Osteoblast (primary cell): ENCODE results near the gene RPS19. TPM values are rescaled to one million over a fixed set of nuclear protein-coding genes. Genes with fewer than 3 reads are reported as not detected.

ENCODE experiments used
- DNase-seq: peaks from one replicate; pipeline ENCODE4 v3.0.0; 2011; ENCODE audit warnings: low spot score, mixed read lengths; ENCODE audit not compliant: insufficient read length; ENCODE audit errors: missing footprints
- H2AFZ ChIP-seq: 2 replicates; pipeline ENCODE4 v1.6.0; 2011; ENCODE audit warnings: mild to moderate bottlenecking, low read length
- H3K27ac ChIP-seq: 2 replicates; pipeline ENCODE4 v1.5.1; 2011; ENCODE audit warnings: mild to moderate bottlenecking, low read depth, low read length, moderate library complexity
- H3K27me3 ChIP-seq: 2 replicates; pipeline ENCODE4 v1.6.0; 2012; ENCODE audit warnings: mild to moderate bottlenecking, control low read depth, inconsistent platforms, low read length, moderate library complexity; ENCODE audit not compliant: insufficient read depth
- H3K36me3 ChIP-seq: 2 replicates; pipeline ENCODE4 v1.5.1; 2011; ENCODE audit warnings: mild to moderate bottlenecking, low read length, control low read depth, moderate library complexity; ENCODE audit not compliant: insufficient read depth
- H3K4me1 ChIP-seq: 2 replicates; pipeline ENCODE4 v1.5.1; 2011; ENCODE audit warnings: mild to moderate bottlenecking, low read length, control low read depth, moderate library complexity; ENCODE audit not compliant: insufficient read depth
- H3K4me2 ChIP-seq: 2 replicates; pipeline ENCODE4 v1.6.0; 2011; ENCODE audit warnings: mild to moderate bottlenecking, low read length; ENCODE audit not compliant: insufficient read depth
- H3K4me3 ChIP-seq: fragments of 200-600 bp; sonication (generic); 3 replicates; pipeline ENCODE4 v1.5.1; 2012; ENCODE audit warnings: mild to moderate bottlenecking, low read length, inconsistent platforms; ENCODE audit not compliant: insufficient read depth
- H3K79me2 ChIP-seq: 2 replicates; pipeline ENCODE4 v1.6.0; 2012; ENCODE audit warnings: mild to moderate bottlenecking, low read length, control low read depth, inconsistent platforms; ENCODE audit not compliant: insufficient read depth
- H3K9me3 ChIP-seq: 2 replicates; pipeline ENCODE4 v1.5.1; 2011; ENCODE audit warnings: low read depth, low read length, control low read depth
- H4K20me1 ChIP-seq: 2 replicates; pipeline ENCODE4 v1.6.0; 2012; ENCODE audit warnings: mild to moderate bottlenecking, low read length, control low read depth; ENCODE audit not compliant: insufficient read depth
- total RNA-seq: library from RNA; depleted of rRNA; stranded (reverse); fragments of >200 nt; gene quantifications from 2 replicates; pipeline ENCODE4 v1.2.3, GENCODE V29; 2012
- TF ChIP-seq, protein P1 (sequence below): IDR thresholded peaks from 2 replicates; pipeline ENCODE4 v1.5.1; 2011; ENCODE audit warnings: mild to moderate bottlenecking, low read depth, low read length, moderate library complexity; ENCODE audit errors: extremely low read depth

RPS19 gene
- total RNA-seq, 1 donor: 791 TPM

DNA sequence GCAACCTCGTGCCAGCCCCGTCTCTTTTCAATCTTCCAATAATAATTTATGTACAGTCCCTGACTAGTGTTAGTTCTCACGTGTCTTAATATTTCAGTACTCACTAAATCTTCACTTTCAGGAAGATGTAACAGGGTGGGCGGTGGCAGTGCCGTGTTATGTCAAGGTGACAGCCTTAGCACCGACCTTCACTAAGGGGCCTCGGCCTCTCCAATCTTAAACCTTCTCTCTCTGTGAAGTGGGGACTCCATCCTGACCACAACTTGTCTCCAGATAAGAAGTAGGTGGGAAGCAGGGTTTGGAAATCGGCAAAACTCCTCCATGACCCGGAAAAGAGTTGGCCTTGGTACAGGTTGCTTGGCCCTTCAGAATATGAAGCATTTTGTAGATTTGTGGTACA, 1.8 kb downstream of the RPS19 start:
- DNase-seq: peak; percentile 77
- no peaks in the 10 kb centered on the region for H3K9me3 ChIP-seq
- H4K20me1 ChIP-seq: peaks cover 50% of the 10 kb centered on the region
- H2AFZ ChIP-seq: no peak overlapping the region
- H3K4me2 ChIP-seq: peak overlapping the region; percentile 97
- peaks cover 63% of the 10 kb centered on the region for H3K79me2 ChIP-seq
- H3K4me3 ChIP-seq: peak overlapping the region; percentile 93
- no peak overlapping the region for H3K27ac ChIP-seq
- peaks cover 56% of the 10 kb centered on the region for H3K36me3 ChIP-seq
- peaks cover 28% of the 10 kb centered on the region for H3K4me1 ChIP-seq
- TF ChIP-seq, protein P1, sequence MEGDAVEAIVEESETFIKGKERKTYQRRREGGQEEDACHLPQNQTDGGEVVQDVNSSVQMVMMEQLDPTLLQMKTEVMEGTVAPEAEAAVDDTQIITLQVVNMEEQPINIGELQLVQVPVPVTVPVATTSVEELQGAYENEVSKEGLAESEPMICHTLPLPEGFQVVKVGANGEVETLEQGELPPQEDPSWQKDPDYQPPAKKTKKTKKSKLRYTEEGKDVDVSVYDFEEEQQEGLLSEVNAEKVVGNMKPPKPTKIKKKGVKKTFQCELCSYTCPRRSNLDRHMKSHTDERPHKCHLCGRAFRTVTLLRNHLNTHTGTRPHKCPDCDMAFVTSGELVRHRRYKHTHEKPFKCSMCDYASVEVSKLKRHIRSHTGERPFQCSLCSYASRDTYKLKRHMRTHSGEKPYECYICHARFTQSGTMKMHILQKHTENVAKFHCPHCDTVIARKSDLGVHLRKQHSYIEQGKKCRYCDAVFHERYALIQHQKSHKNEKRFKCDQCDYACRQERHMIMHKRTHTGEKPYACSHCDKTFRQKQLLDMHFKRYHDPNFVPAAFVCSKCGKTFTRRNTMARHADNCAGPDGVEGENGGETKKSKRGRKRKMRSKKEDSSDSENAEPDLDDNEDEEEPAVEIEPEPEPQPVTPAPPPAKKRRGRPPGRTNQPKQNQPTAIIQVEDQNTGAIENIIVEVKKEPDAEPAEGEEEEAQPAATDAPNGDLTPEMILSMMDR: no peak
- H3K27me3 ChIP-seq: peaks cover 3% of the 10 kb centered on the region

DNA sequence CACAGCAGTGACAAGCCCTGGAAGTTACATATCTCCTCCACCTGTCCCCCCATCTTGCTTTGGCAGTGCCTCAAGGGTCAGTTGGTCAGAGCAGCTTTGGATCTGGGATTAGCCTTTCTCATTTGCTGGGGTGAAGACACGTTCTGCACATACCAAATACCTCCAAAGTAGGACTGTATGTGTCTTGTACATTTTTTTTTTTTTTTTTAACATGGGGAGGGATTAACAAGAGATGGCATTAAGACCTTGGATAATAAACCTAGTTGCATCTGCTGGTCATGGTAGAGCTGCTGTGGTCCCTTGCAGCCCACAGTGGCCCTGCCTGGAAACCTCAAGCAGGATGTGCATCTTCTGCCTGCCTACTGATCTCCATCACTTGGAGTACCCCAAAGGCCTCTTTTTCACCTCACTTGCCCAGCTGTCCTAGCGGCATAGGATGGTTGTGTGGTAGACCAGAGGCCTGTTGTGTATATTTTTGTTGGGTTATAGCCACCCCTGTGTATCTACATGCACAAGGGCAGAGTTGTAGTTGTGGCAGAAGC, 2.5 kb downstream of the RPS19 start:
- TF ChIP-seq, protein P1: no peak
- DNase-seq: peak; percentile 76
- Histone ChIP-seq H3K4me3 (peak overlapping the region; percentile 24), H3K79me2 (peaks cover 70% of the 10 kb centered on the region), H4K20me1 (peaks cover 56% of the 10 kb centered on the region), H3K4me2 (peak overlapping the region; percentile 97), H3K27ac (no peak overlapping the region), H3K36me3 (peaks cover 58% of the 10 kb centered on the region), H2AFZ (no peak overlapping the region), H3K9me3 (no peaks in the 10 kb centered on the region), H3K4me1 (peaks cover 28% of the 10 kb centered on the region), H3K27me3 (peaks cover 3% of the 10 kb centered on the region)

DNA sequence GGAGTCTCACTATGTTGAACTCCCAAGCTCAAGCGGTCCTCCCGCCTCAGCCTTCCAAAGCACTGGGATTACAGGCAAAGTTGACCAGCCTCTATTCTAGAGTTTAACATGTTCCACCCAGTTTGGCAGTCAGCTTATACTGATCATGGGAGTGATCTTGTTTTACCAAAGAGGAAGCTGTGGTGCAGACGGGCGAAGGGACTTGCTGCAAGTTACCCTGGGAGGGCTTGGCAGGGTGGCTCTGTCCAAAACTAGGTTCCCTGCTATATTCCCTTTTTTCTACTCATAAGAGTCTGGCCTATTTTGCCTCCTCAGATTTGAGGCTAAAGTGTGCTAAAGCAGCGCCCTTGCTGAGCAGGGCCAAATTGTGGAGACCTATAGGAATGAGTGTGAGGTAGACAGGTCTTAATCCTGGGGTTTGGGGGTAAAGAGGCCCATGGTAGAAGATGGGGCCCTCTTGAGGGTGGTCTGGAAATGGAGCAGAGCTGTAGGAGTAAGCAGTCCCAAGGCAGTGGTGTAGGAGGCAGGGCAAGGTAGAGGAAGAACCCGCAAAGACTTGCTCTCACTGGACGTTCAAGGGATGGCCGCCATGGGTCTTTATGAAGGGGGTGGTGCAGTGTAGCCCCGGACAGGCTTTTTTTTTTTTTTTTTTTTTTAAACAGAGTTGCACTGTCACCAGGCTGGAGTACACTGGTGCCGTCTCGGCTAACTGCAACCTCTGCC, 3.3 kb downstream of the RPS19 start:
- Histone ChIP-seq H3K79me2 (peaks cover 78% of the 10 kb centered on the region), H3K27ac (no peak overlapping the region), H3K4me3 (no peak overlapping the region), H3K9me3 (no peaks in the 10 kb centered on the region), H3K36me3 (peaks cover 67% of the 10 kb centered on the region), H2AFZ (no peak overlapping the region), H4K20me1 (peaks cover 64% of the 10 kb centered on the region), H3K27me3 (no peaks in the 10 kb centered on the region), H3K4me2 (peak overlapping the region; percentile 97), H3K4me1 (peaks cover 28% of the 10 kb centered on the region)
- no peak for DNase-seq
- TF ChIP-seq, protein P1: no peak

DNA sequence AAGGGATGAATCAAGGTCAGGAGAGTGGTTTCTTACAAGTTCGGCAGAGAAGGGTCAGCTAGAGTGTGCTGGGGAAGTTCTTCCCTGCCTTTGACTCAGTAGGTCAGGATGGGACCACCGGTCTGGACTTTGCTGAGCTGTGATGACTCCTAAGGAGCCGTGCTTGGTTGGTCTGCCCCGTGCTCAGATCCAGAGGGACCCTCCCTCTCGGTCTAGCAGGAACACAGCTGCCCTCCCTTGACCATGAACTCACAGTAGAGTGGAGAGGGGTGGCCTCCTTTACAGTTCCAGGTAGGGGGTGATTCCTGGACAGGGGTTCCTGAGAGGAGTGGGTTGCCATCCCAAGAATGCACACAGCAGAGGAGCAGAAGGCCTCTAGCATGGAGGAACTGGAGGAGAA, 4.3 kb downstream of the RPS19 start:
- Histone ChIP-seq H3K27me3 (no peaks in the 10 kb centered on the region), H3K36me3 (peaks cover 77% of the 10 kb centered on the region), H3K79me2 (peaks cover 85% of the 10 kb centered on the region), H3K27ac (peak overlapping the region; percentile 3), H3K4me1 (peaks cover 25% of the 10 kb centered on the region), H3K4me2 (no peak overlapping the region), H3K4me3 (no peak overlapping the region), H4K20me1 (peaks cover 74% of the 10 kb centered on the region), H3K9me3 (no peaks in the 10 kb centered on the region), H2AFZ (no peak overlapping the region)
- TF ChIP-seq, protein P1: no peak
- no peak for DNase-seq
